Type B pancreatic cell (in vitro differentiated cells): ENCODE measurements around the gene LGI2. TPM values are rescaled to one million over a fixed set of nuclear protein-coding genes. Genes with fewer than 3 reads are reported as not detected.

ENCODE experiments used
- DNase-seq: peaks from one replicate; pipeline ENCODE4 v3.0.0; 2021; ENCODE audit warnings: mixed read lengths; ENCODE audit not compliant: unreplicated experiment; ENCODE audit errors: extremely low spot score
- H3K27ac Mint-ChIP-seq: 2 replicates; pipeline ENCODE4 v1.8.0; 2021; ENCODE audit warnings: mild to moderate bottlenecking, mixed read lengths
- H3K27me3 Mint-ChIP-seq: 2 replicates; pipeline ENCODE4 v1.8.0; 2021; ENCODE audit warnings: mixed read lengths
- H3K36me3 Mint-ChIP-seq: 2 replicates; pipeline ENCODE4 v1.8.0; 2021; ENCODE audit warnings: mixed read lengths
- H3K4me1 Mint-ChIP-seq: one replicate; pipeline ENCODE4 v1.8.0; 2021; ENCODE audit warnings: mixed read lengths; ENCODE audit not compliant: unreplicated experiment
- H3K4me3 Mint-ChIP-seq: 2 replicates; pipeline ENCODE4 v1.8.0; 2021; ENCODE audit warnings: mild to moderate bottlenecking, mixed read lengths
- H3K9me3 Mint-ChIP-seq: 2 replicates; pipeline ENCODE4 v1.8.0; 2021; ENCODE audit warnings: mixed read lengths
- CTCF ChIP-seq: fragments of 200-600 bp; sonication (generic); conservative IDR thresholded peaks from 2 replicates; pipeline ENCODE4 v1.5.0; 2021; ENCODE audit warnings: antibody characterized with exemption, mild to moderate bottlenecking
- total RNA-seq: library from RNA; stranded (reverse); gene quantifications from 2 replicates; pipeline ENCODE4 v1.2.1, GENCODE V29; 2021; ENCODE audit warnings: low replicate concordance

Gene LGI2
- total RNA-seq, 1 donor from 2014 or later, result 5.4 TPM

GRCh38 chr4:25001509-25001908 is 29.2 kb downstream of the LGI2 start:
- no peaks in the 10 kb centered on the region for H3K9me3 Mint-ChIP-seq
- H3K36me3 Mint-ChIP-seq, result no peaks in the 10 kb centered on the region
- DNase-seq, result no peak
- H3K27me3 Mint-ChIP-seq, result no peaks in the 10 kb centered on the region
- peaks cover 15% of the 10 kb centered on the region for H3K4me1 Mint-ChIP-seq
- H3K4me3 Mint-ChIP-seq, result no peak overlapping the region
- no peak overlapping the region for H3K27ac Mint-ChIP-seq
- no peak for TF ChIP-seq CTCF

- H3K36me3 Mint-ChIP-seq, result no peaks in the 10 kb centered on the region
- no peak for DNase-seq
- no peak for TF ChIP-seq CTCF
These were observed 30.1 kb downstream of the LGI2 start for GRCh38 chr4:25000639-25001038.

GRCh38 chr4:24999392-25000089 is 31.2 kb downstream of the LGI2 start:
- Mint-ChIP-seq H3K27ac (no peak overlapping the region), H3K4me1 (peaks cover 15% of the 10 kb centered on the region), H3K4me3 (no peak overlapping the region), H3K9me3 (no peaks in the 10 kb centered on the region), H3K27me3 (peaks cover 4% of the 10 kb centered on the region), H3K36me3 (no peaks in the 10 kb centered on the region)
- no peak for TF ChIP-seq CTCF
- no peak for DNase-seq

More at GRCh38 chr4:25000639-25001038, 30.1 kb downstream of the LGI2 start:
- Mint-ChIP-seq H3K27ac (no peak overlapping the region), H3K4me1 (peaks cover 15% of the 10 kb centered on the region), H3K4me3 (no peak overlapping the region), H3K27me3 (peaks cover 2% of the 10 kb centered on the region), H3K9me3 (no peaks in the 10 kb centered on the region)

- Mint-ChIP-seq H3K4me3 (no peak overlapping the region), H3K27me3 (peaks cover 4% of the 10 kb centered on the region), H3K9me3 (no peaks in the 10 kb centered on the region), H3K4me1 (peaks cover 10% of the 10 kb centered on the region), H3K27ac (no peak overlapping the region), H3K36me3 (no peaks in the 10 kb centered on the region)
- no peak for DNase-seq
- TF ChIP-seq CTCF, result no peak
These were observed 35.3 kb downstream of the LGI2 start for GRCh38 chr4:24995346-24995919.

GRCh38 chr4:24993551-24994080 is 37.1 kb downstream of the LGI2 start:
- Mint-ChIP-seq H3K27me3 (peaks cover 4% of the 10 kb centered on the region), H3K4me3 (no peak overlapping the region), H3K9me3 (no peaks in the 10 kb centered on the region), H3K27ac (no peak overlapping the region), H3K4me1 (no peaks in the 10 kb centered on the region), H3K36me3 (no peaks in the 10 kb centered on the region)
- DNase-seq, result no peak
- TF ChIP-seq CTCF, result no peak
